Progenitor cell of endocrine pancreas (in vitro differentiated cells): ENCODE measurements around the gene TRAPPC2L. TPM values are rescaled to one million over a fixed set of nuclear protein-coding genes. Genes with fewer than 3 reads are reported as not detected.
A peak's percentile ranks its signal among the peaks of the same experiment; 100 is the strongest.

Source experiments
- DNase-seq: peaks from one replicate; pipeline ENCODE4 v3.0.0; 2021; ENCODE audit warnings: low spot score; ENCODE audit not compliant: unreplicated experiment
- H3K27ac Mint-ChIP-seq: 2 replicates; pipeline ENCODE4 v1.8.0; 2021; ENCODE audit warnings: mild to moderate bottlenecking, moderate library complexity, mixed read lengths
- H3K27me3 Mint-ChIP-seq: 2 replicates; pipeline ENCODE4 v1.8.0; 2021; ENCODE audit warnings: mixed read lengths
- H3K36me3 Mint-ChIP-seq: 2 replicates; pipeline ENCODE4 v1.8.0; 2022; ENCODE audit warnings: mixed read lengths; ENCODE audit not compliant: insufficient read depth
- H3K4me1 Mint-ChIP-seq: 2 replicates; pipeline ENCODE4 v1.8.0; 2021; ENCODE audit warnings: low read depth, mixed read lengths
- H3K4me3 Mint-ChIP-seq: 2 replicates; pipeline ENCODE4 v1.8.0; 2021; ENCODE audit warnings: low read depth, mild to moderate bottlenecking, moderate library complexity, mixed read lengths
- H3K9me3 Mint-ChIP-seq: 2 replicates; pipeline ENCODE4 v1.8.0; 2021; ENCODE audit warnings: low read depth, mixed read lengths
- CTCF ChIP-seq: fragments of 200-600 bp; sonication (generic); IDR thresholded peaks from one replicate; pipeline ENCODE4 v1.5.0; 2021; ENCODE audit warnings: antibody characterized with exemption, mild to moderate bottlenecking; ENCODE audit not compliant: unreplicated experiment
- total RNA-seq: library from RNA; stranded (reverse); gene quantifications from 2 replicates; pipeline ENCODE4 v1.2.1, GENCODE V29; 2021

The TRAPPC2L gene
- total RNA-seq, 1 donor from 2014 or later = 74.9 TPM

- H3K27ac Mint-ChIP-seq = no peak overlapping the region
These were observed 47.2 kb upstream of the TRAPPC2L start for GRCh38 chr16:88809676-88810165.

GRCh38 chr16:88810166-88810911, 46.6 kb upstream of the TRAPPC2L start:
- no peaks in the 10 kb centered on the region for H3K27me3 Mint-ChIP-seq
- TF ChIP-seq CTCF = no peak
- peak overlapping the region; percentile 85 for H3K4me3 Mint-ChIP-seq
- peaks cover 4% of the 10 kb centered on the region for H3K4me1 Mint-ChIP-seq
- peak overlapping the region; percentile 81 for H3K27ac Mint-ChIP-seq
- no peaks in the 10 kb centered on the region for H3K9me3 Mint-ChIP-seq
- DNase-seq = no peak
- H3K36me3 Mint-ChIP-seq = no peaks in the 10 kb centered on the region

More at GRCh38 chr16:88809676-88810165, 47.2 kb upstream of the TRAPPC2L start:
- Mint-ChIP-seq H3K4me3 (no peak overlapping the region), H3K9me3 (no peaks in the 10 kb centered on the region), H3K27me3 (no peaks in the 10 kb centered on the region), H3K36me3 (no peaks in the 10 kb centered on the region), H3K4me1 (peaks cover 4% of the 10 kb centered on the region)
- DNase-seq = no peak
- TF ChIP-seq CTCF = no peak

- no peaks in the 10 kb centered on the region for H3K9me3 Mint-ChIP-seq
- peaks cover 4% of the 10 kb centered on the region for H3K4me1 Mint-ChIP-seq
- no peak for TF ChIP-seq CTCF
- H3K36me3 Mint-ChIP-seq = no peaks in the 10 kb centered on the region
- H3K4me3 Mint-ChIP-seq = peak overlapping the region; percentile 85
- peak overlapping the region; percentile 84 for H3K27ac Mint-ChIP-seq
- H3K27me3 Mint-ChIP-seq = no peaks in the 10 kb centered on the region
- peak; percentile 42 for DNase-seq
These were observed 45.8 kb upstream of the TRAPPC2L start for GRCh38 chr16:88810912-88811768.

- Mint-ChIP-seq H3K9me3 (no peaks in the 10 kb centered on the region), H3K27me3 (no peaks in the 10 kb centered on the region), H3K36me3 (no peaks in the 10 kb centered on the region), H3K4me3 (peak within 1 kb of the TSS; percentile 85), H3K4me1 (peaks cover 4% of the 10 kb centered on the region), H3K27ac (peak within 1 kb of the TSS; percentile 99)
- DNase-seq = peak; percentile 97
- TF ChIP-seq CTCF = peak; percentile 43
These were observed 45.0 kb upstream of the TRAPPC2L start, which contains the start of gene APRT for GRCh38 chr16:88811769-88812512. Gene APRT (minus strand): TSS chr16:88811928. CDS start chr16:88811899, 29 bp downstream.
